Hepatocyte (in vitro differentiated cells): ENCODE results near the gene MCM7. TPM values are rescaled to one million over a fixed set of nuclear protein-coding genes. Genes with fewer than 3 reads are reported as not detected.

Source experiments
- DNase-seq: peaks from one replicate; pipeline ENCODE4 v3.0.0-alpha.2; 2016; ENCODE audit warnings: low spot score
- H2AFZ ChIP-seq: fragments of 200-600 bp; sonication (generic); 2 replicates; pipeline ENCODE4 v1.6.0; 2016; ENCODE audit warnings: antibody characterized with exemption, mild to moderate bottlenecking
- H3K27ac ChIP-seq: fragments of 200-600 bp; sonication (generic); 2 replicates; pipeline ENCODE4 v1.5.1; 2016; ENCODE audit warnings: mild to moderate bottlenecking
- H3K27me3 ChIP-seq: fragments of 200-600 bp; sonication (generic); 2 replicates; pipeline ENCODE4 v1.6.1; 2016
- H3K36me3 ChIP-seq: fragments of 200-600 bp; sonication (generic); replicated peaks from 2 replicates; pipeline ENCODE4 v1.5.1; 2016; ENCODE audit warnings: low read depth; ENCODE audit not compliant: insufficient read depth
- H3K4me1 ChIP-seq: fragments of 200-600 bp; sonication (generic); 2 replicates; pipeline ENCODE4 v1.5.1; 2016; ENCODE audit warnings: mild to moderate bottlenecking, moderate library complexity; ENCODE audit not compliant: insufficient read depth
- H3K4me2 ChIP-seq: fragments of 200-600 bp; sonication (generic); 2 replicates; pipeline ENCODE4 v1.6.0; 2016
- H3K4me3 ChIP-seq: fragments of 200-600 bp; sonication (generic); 2 replicates; pipeline ENCODE4 v1.5.1; 2016; ENCODE audit warnings: mild to moderate bottlenecking
- H3K79me2 ChIP-seq: fragments of 200-600 bp; sonication (generic); 2 replicates; pipeline ENCODE4 v1.6.0; 2017; ENCODE audit warnings: mild to moderate bottlenecking
- H3K9me2 ChIP-seq: fragments of 200-600 bp; sonication (generic); replicated peaks from 2 replicates; pipeline ENCODE4 v1.6.0; 2017; ENCODE audit warnings: mild to moderate bottlenecking; ENCODE audit not compliant: insufficient read depth
- H3K9me3 ChIP-seq: fragments of 200-600 bp; sonication (generic); 2 replicates; pipeline ENCODE4 v1.5.1; 2016; ENCODE audit warnings: low read depth, mild to moderate bottlenecking
- H4K20me1 ChIP-seq: fragments of 200-600 bp; sonication (generic); 2 replicates; pipeline ENCODE4 v1.6.0; 2016; ENCODE audit warnings: mild to moderate bottlenecking; ENCODE audit not compliant: insufficient read depth, poor library complexity, severe bottlenecking
- EZH2 ChIP-seq: fragments of 200-600 bp; sonication (generic); IDR thresholded peaks from 2 replicates; pipeline ENCODE4 v1.6.1; 2016; ENCODE audit warnings: antibody characterized with exemption, mild to moderate bottlenecking, borderline replicate concordance
- EZH2phosphoT487 ChIP-seq: fragments of 200-600 bp; sonication (generic); IDR thresholded peaks from one replicate; pipeline ENCODE4 v1.6.1; 2018; ENCODE audit warnings: antibody characterized with exemption, mild to moderate bottlenecking, low read depth, moderate library complexity; ENCODE audit not compliant: unreplicated experiment, severe bottlenecking
- WGBS: methylation state at CpG from one replicate; pipeline ENCODE4 v1.1.6; 2016; ENCODE audit warnings: low lambda C conversion rate; ENCODE audit errors: missing lambda C conversion rate; 5-methylcytosine and 5-hydroxymethylcytosine counted together
- polyA plus RNA-seq: library from polyadenylated mRNA; unstranded; fragments of >200 nt; fragmentation: Nextera tagmentation; extraction: Ambion mirVana; gene quantifications from 2 replicates; pipeline ENCODE4 v1.2.1, GENCODE V29; 2016
- total RNA-seq: library from RNA; depleted of rRNA; stranded (reverse); fragments of >200 nt; gene quantifications from 2 replicates; pipeline ENCODE4 v1.2.3, GENCODE V29; 2014
- TF ChIP-seq, protein P1 (sequence below): fragments of 200-600 bp; sonication (generic); IDR thresholded peaks from 2 replicates; pipeline ENCODE4 v1.5.1; 2016; ENCODE audit warnings: antibody characterized with exemption, mild to moderate bottlenecking; ENCODE audit not compliant: poor library complexity

Gene MCM7
- total and polyA plus RNA-seq, 2 experiments from 2014 or later = 42.1 to 49.3 TPM

- Histone ChIP-seq H3K4me3 (peak overlapping the region; percentile 25), H3K36me3 (no peaks in the 10 kb centered on the region), H3K27me3 (no peaks in the 10 kb centered on the region), H3K9me2 (no peaks in the 10 kb centered on the region), H4K20me1 (no peaks in the 10 kb centered on the region), H3K4me1 (peaks cover 12% of the 10 kb centered on the region), H3K27ac (peak overlapping the region; percentile 94), H3K79me2 (no peaks in the 10 kb centered on the region), H2AFZ (peak overlapping the region; percentile 84), H3K9me3 (no peaks in the 10 kb centered on the region), H3K4me2 (peak overlapping the region; percentile 99)
- 6% methylated on average over 35 of the region's 37 CpGs for WGBS
- TF ChIP-seq, protein P1, sequence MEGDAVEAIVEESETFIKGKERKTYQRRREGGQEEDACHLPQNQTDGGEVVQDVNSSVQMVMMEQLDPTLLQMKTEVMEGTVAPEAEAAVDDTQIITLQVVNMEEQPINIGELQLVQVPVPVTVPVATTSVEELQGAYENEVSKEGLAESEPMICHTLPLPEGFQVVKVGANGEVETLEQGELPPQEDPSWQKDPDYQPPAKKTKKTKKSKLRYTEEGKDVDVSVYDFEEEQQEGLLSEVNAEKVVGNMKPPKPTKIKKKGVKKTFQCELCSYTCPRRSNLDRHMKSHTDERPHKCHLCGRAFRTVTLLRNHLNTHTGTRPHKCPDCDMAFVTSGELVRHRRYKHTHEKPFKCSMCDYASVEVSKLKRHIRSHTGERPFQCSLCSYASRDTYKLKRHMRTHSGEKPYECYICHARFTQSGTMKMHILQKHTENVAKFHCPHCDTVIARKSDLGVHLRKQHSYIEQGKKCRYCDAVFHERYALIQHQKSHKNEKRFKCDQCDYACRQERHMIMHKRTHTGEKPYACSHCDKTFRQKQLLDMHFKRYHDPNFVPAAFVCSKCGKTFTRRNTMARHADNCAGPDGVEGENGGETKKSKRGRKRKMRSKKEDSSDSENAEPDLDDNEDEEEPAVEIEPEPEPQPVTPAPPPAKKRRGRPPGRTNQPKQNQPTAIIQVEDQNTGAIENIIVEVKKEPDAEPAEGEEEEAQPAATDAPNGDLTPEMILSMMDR = no peak
- TF ChIP-seq EZH2phosphoT487 = no peak
- no peak for TF ChIP-seq EZH2
- DNase-seq = peak; percentile 48
Measured at GRCh38 chr7:100127866-100128636, 26.9 kb upstream of the MCM7 start.

GRCh38 chr7:100126931-100127865, 26.0 kb upstream of the MCM7 start, which contains the start of gene MBLAC1:
MBLAC1 (plus strand) TSS chr7:100126967; CDS start chr7:100127396, 429 bp downstream.
- H3K27me3 ChIP-seq = no peaks in the 10 kb centered on the region

GRCh38 chr7:100126239-100126930, 25.2 kb upstream of the MCM7 start:
- TF ChIP-seq EZH2phosphoT487 (no peak), EZH2 (no peak)
- TF ChIP-seq, protein P1 = no peak
- Histone ChIP-seq H3K9me3 (no peaks in the 10 kb centered on the region), H3K27ac (peak overlapping the region; percentile 94), H3K79me2 (peaks cover 3% of the 10 kb centered on the region), H3K36me3 (no peaks in the 10 kb centered on the region), H3K27me3 (no peaks in the 10 kb centered on the region), H3K4me2 (peak overlapping the region; percentile 99), H3K9me2 (no peaks in the 10 kb centered on the region), H2AFZ (peak overlapping the region; percentile 15), H3K4me3 (peak overlapping the region; percentile 25), H4K20me1 (no peaks in the 10 kb centered on the region), H3K4me1 (peaks cover 12% of the 10 kb centered on the region)
- DNase-seq = no peak
- 17% methylated on average over 28 of the region's 29 CpGs for WGBS

More at GRCh38 chr7:100126931-100127865, 26.0 kb upstream of the MCM7 start, which contains the start of gene MBLAC1:
- Histone ChIP-seq H3K9me2 (no peaks in the 10 kb centered on the region), H3K4me2 (peak within 1 kb of the TSS; percentile 99), H3K27ac (peak within 1 kb of the TSS; percentile 94), H3K9me3 (no peaks in the 10 kb centered on the region), H4K20me1 (no peaks in the 10 kb centered on the region), H3K79me2 (no peaks in the 10 kb centered on the region), H3K4me3 (peak within 1 kb of the TSS; percentile 25), H2AFZ (peak within 1 kb of the TSS; percentile 84), H3K36me3 (no peaks in the 10 kb centered on the region), H3K4me1 (peaks cover 12% of the 10 kb centered on the region)
- 2% methylated on average over 54 of the region's 85 CpGs for WGBS
- peak; percentile 96 for DNase-seq
- TF ChIP-seq EZH2 (no peak), EZH2phosphoT487 (no peak)
- TF ChIP-seq, protein P1 = no peak
